SIG-M5 (cell line): ENCODE results near the gene SNAP91.
"Not testable (repeated sequence)": the region's sequence is repeated elsewhere in the genome, so short reads cannot be mapped to it uniquely, and the experiment has no call there.

Source experiments
- DNase-seq: peaks from one replicate; lab custom pipeline; 2025; lab: John Stamatoyannopoulos, UW

Gene SNAP91

GRCh38 chr6:83708970-83709747 lies at the start of gene SNAP91:
Gene SNAP91 (minus strand): TSS chr6:83709101. CDS start chr6:83707927, 1,174 bp downstream.
- DNase-seq: no peak

- no peak for DNase-seq
Measured at GRCh38 chr6:83758533-83758932, 49.6 kb upstream of the SNAP91 start.

- no peak for DNase-seq
Measured at GRCh38 chr6:83757021-83757420, 48.1 kb upstream of the SNAP91 start.

GRCh38 chr6:83756565-83756964 lies 47.7 kb upstream of the SNAP91 start:
- DNase-seq: no peak

GRCh38 chr6:83752375-83752774 lies 43.5 kb upstream of the SNAP91 start:
- DNase-seq: not testable (repeated sequence)

- no peak for DNase-seq
Measured at GRCh38 chr6:83741089-83741488, 32.2 kb upstream of the SNAP91 start.

GRCh38 chr6:83735461-83735860 lies 26.6 kb upstream of the SNAP91 start:
- DNase-seq: no peak

- no peak for DNase-seq
Measured at GRCh38 chr6:83729871-83730270, 21.0 kb upstream of the SNAP91 start.

- DNase-seq: no peak
Measured at GRCh38 chr6:83722876-83723275, 14.0 kb upstream of the SNAP91 start.

- no peak for DNase-seq
Measured at GRCh38 chr6:83717809-83718208, 8.9 kb upstream of the SNAP91 start.

- DNase-seq: no peak
Measured at GRCh38 chr6:83711958-83712357, 3.1 kb upstream of the SNAP91 start.

- DNase-seq: no peak
Measured at GRCh38 chr6:83709748-83710050, 798 bp upstream of the SNAP91 start.

GRCh38 chr6:83708546-83708969 lies 343 bp downstream of the SNAP91 start:
- DNase-seq: no peak

- no peak for DNase-seq
Measured at GRCh38 chr6:83707829-83708545, 914 bp downstream of the SNAP91 start.

GRCh38 chr6:83702749-83703148 lies 6.2 kb downstream of the SNAP91 start:
- no peak for DNase-seq

- DNase-seq: no peak
Measured at GRCh38 chr6:83702077-83702476, 6.8 kb downstream of the SNAP91 start.

- DNase-seq: no peak
Measured at GRCh38 chr6:83696674-83697073, 12.2 kb downstream of the SNAP91 start.

- no peak for DNase-seq
Measured at GRCh38 chr6:83685481-83685880, 23.4 kb downstream of the SNAP91 start.

GRCh38 chr6:83677791-83678190 lies 31.1 kb downstream of the SNAP91 start:
- no peak for DNase-seq

GRCh38 chr6:83637953-83638352 lies 70.9 kb downstream of the SNAP91 start:
- DNase-seq: no peak

GRCh38 chr6:83636800-83637199 lies 72.1 kb downstream of the SNAP91 start:
- no peak for DNase-seq

- DNase-seq: no peak
Measured at GRCh38 chr6:83633609-83634008, 75.3 kb downstream of the SNAP91 start.

GRCh38 chr6:83633149-83633548 lies 75.8 kb downstream of the SNAP91 start:
- no peak for DNase-seq

GRCh38 chr6:83629908-83630307 lies 79.0 kb downstream of the SNAP91 start:
- not testable (repeated sequence) for DNase-seq
